Effector CD4-positive, alpha-beta T cell (primary cell): ENCODE data around the gene CRYZ.

Source experiments
- DNase-seq: peaks from one replicate; pipeline ENCODE4 v3.0.0-alpha.2; 2020

CRYZ gene

DNA sequence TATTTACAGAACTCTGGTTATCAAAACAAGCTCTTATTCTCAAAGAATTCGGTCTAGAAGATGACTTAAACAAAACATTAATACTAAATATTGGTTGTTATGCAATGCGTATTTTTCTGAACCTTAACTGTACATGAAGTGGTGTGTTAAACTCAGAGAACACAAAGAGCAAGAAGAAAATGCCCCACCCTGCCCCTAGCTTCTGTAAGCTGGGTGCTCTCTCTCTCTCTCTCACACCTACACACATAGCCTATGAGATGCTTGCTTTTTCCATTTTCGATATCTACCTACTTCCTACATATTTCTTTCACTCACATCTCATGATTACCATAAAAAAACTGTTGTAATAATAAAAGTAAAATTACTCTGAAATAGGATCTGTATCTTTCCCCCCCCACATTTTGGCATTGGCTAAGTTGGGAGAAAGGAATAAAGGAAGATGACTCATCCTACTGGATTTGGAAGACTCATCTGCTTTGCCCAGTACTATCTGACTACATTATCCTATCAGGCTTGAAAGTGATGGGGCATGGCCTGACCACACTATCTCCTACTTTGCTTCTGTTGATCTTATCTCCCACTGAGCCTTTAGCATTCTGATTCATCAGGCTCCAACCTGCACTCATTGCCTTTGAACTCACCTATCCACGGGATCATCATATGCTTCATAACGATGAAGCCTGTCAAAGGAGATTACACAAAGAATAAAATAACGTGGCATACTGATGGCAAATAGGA is 2.9 kb downstream of the CRYZ start:
- DNase-seq = no peak

DNA sequence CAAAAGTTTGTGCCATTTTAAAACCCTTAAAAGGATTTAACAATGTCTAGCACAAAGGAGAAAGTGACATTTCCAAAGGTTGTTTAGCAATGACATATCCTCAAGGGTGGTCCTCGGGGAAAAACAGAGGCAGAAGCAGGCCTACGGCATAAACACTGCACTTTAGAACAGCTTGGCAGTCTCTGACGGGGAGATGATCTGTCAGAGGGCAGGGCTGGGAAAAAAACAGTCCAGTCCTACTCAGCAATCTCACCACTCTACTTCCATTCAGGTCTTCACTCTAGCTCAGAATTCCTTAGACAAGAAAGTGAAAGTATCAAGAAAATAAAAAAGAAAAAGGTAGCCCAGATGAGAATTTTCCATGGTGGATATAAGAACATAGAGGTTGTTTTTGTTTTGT is 4.1 kb downstream of the CRYZ start:
- DNase-seq = no peak

GRCh38 chr1:74726063-74726462 is 6.8 kb downstream of the CRYZ start:
- no peak for DNase-seq

GRCh38 chr1:74717626-74718025 is 15.2 kb downstream of the CRYZ start:
- no peak for DNase-seq

- DNase-seq = no peak
Measured at GRCh38 chr1:74716822-74717221, 16.0 kb downstream of the CRYZ start.

- no peak for DNase-seq
Measured at GRCh38 chr1:74715806-74716205, 17.0 kb downstream of the CRYZ start.

GRCh38 chr1:74715236-74715502 is 17.7 kb downstream of the CRYZ start:
- no peak for DNase-seq

GRCh38 chr1:74714429-74715235 is 18.2 kb downstream of the CRYZ start:
- DNase-seq = no peak

DNA sequence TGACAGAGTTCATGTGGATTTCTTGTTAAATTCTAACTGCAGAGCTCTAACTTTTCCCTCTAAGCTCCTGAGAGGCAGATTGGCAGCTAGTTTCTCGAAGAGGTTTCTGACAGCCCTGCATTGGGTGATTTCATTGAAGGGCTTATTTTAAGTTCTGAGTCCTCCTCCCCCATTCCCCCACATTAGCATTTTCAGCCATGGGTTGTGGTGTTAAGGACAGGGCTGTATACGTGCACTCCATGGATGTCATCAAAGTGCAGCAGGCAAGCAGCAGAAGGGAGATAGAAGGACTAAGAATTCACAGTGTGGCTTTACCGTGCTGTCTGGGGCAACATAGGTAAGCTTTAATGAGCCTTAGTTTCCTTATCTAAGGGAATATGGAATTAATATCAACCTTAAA is 19.0 kb downstream of the CRYZ start:
- DNase-seq = no peak

DNA sequence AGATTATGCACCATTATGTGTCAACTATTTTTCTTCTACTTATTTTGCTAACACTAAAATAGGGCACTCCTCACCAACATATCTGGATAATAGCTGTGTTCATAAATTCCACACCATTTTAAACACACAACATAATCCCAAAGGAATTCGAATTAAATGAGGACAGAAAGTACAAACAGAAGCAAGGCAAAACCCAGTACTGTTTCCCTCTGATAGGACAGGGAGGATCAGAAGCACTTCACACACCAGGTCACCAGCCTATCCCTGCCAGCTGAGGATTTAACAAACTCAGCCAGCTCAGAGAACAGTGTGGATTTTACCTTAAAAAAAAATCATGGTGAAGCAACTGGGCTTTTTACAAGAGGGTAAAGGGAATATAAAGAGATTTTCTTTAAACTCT is 20.0 kb downstream of the CRYZ start:
- no peak for DNase-seq

- no peak for DNase-seq
Measured at GRCh38 chr1:74703386-74704182, 29.3 kb downstream of the CRYZ start.

DNA sequence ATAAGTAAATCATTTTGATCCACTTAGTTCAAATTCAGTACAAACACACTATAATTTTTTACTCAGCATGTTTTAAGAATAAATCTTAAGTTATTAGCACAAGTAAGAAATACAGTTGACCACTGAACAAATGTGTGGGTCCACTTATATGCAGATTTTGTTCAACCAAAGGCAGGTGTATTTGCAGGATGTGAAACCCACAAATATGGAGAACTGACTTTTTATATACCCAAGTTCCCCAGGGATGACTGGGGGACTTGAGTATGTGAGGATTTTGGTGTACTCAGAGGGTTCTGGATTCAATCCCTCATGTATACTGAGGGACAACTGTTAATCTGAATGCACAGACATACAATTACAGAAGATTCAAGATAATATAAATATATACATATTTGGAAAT is 33.5 kb downstream of the CRYZ start:
- DNase-seq = no peak

- no peak for DNase-seq
Measured at GRCh38 chr1:74697832-74698231, 35.0 kb downstream of the CRYZ start.

DNA sequence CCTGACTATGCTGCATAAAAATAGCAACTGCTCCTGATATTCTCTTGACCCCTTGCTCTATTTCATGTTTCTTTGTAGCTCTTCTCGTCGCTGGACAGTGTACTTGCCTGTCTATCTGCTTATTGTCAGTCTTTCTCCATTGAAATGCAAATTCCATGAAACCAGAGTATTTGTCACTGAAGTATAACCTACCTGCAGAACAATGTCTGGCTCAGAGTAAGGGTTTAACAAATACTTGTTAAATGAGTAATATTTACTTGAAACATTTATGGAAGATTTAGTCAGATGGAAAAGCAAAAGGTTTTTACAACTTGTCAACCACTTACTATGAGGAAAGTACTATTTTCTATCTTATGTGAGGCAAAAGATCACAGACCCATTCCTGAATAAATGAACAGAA is 39.4 kb downstream of the CRYZ start:
- no peak for DNase-seq

- DNase-seq = no peak
Measured at GRCh38 chr1:74690909-74691308, 41.9 kb downstream of the CRYZ start.

DNA sequence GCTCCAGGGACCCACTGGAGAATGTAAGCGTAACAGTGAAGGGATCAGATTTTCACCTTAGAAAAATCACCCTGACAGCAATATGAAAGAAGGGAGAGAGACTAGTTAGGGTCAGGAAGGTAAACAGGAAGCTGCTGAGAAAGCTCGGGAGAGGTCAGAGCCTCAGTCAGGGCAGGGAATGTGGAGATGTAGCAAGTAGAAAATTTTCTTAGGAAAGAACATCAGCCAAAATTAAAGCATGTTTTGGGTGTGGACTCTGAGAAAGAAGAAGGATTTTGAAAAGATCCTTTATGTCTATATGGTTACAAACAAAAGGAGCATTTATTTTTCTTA is 42.5 kb downstream of the CRYZ start:
- no peak for DNase-seq

DNA sequence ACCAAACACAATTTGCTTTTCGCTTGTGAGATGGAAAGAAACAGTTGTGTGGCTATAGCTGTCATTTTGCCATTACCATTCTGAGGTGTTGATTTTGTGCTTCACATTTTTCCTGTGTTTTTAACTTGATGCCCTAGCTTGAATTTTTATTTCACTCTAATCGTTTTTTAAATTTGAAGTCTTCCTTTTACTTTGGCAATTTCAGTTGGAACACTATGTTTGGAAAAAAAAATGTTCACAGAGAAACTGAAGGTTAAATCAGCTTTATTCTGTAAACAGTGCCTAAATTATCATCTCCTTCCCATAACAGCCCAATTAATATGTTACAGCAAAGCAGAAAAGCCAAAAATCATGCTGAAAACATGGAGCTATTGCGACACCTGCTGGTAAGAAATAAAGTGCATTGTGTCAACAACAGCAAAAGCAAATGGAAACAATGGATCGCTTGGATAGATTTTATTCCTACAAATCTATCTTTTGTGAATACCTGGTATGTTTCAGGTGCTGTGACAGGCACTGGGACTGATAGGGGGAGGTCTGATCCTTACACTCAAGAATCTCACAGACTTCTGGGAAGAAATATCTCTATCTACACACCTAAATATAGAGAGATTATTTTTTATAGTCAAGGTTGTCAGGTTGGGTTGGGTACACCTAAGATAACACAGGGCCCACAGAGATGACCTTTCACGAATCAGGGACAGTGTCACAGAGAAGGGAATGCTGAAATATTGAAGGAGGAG is 43.1 kb downstream of the CRYZ start:
- DNase-seq = peak; percentile 28

GRCh38 chr1:74686928-74687327 is 45.9 kb downstream of the CRYZ start:
- no peak for DNase-seq

DNA sequence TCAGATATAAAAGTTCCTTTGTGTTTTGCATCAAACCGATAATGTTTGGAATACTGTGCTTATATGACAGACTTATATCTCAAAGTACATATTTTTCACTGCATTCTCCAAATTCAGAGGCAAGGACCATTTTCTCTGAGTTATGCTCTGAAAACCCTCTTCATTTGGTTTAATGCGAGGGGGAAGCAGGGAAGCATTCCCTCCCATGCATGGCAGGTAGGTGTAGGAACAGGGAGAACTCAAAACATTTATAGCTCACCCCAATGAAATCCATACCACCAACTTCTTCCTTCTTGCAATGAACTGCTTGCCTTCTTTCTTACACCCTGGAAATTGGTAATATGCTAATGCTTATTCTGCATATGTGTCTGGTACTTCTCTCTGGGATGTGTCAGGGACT is 48.5 kb downstream of the CRYZ start:
- no peak for DNase-seq

DNA sequence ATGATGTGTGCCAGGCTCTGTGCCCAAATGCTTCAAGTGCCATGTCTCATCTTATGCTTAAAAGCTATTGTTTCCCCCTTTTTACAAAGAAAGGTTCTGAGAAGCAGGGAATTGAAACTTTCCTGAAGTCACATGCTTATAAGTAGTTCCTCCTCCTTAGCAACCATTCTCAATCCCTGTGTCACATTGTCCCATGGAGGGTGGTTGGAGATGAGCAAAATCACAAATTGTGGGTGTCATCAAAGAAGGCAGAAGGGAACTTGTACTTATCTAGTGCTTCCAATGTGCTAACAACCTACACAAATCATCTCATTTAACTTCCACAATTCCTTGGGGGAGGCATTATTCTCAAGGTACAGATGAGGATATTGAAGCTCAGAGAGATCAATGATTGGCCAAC is 49.2 kb downstream of the CRYZ start:
- DNase-seq = no peak

- no peak for DNase-seq
Measured at GRCh38 chr1:74681851-74682250, 51.0 kb downstream of the CRYZ start.

GRCh38 chr1:74681449-74681848 is 51.4 kb downstream of the CRYZ start:
- DNase-seq = no peak

DNA sequence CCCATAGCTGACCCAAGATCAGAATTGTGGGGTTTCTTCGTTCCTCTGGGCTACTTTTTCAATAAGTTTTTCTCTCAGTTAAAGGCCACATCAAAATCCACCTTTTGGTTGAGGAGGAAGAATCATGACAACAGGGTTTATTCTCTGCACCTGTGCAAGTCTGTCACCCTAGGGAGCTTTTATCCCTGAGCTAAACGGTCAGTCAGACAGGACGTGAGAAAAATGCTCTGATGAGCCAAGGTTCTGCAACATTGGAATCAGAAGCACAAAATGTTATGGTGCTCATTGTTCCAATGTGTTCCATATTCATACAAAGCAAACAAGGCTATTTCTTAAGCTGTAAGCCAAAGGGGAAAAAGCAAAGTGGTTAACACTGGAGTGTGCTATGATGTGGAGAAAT is 51.8 kb downstream of the CRYZ start:
- no peak for DNase-seq
